HG02588 (cell line): ENCODE data around the gene TNS4.

Experiments
- ATAC-seq: cut with Tn5 transposase; IDR thresholded peaks from one replicate; pipeline ENCODE4 v1.9.1; 2021; ENCODE audit warnings: mild to moderate bottlenecking, moderate library complexity; ENCODE audit not compliant: unreplicated experiment

TNS4 gene

GRCh38 chr17:40495140-40495539, 6.3 kb downstream of the TNS4 start:
- ATAC-seq: no peak

GRCh38 chr17:40493697-40494096, 7.7 kb downstream of the TNS4 start:
- ATAC-seq: no peak

GRCh38 chr17:40491486-40491885, 9.9 kb downstream of the TNS4 start:
- ATAC-seq: no peak

- no peak for ATAC-seq
Measured at GRCh38 chr17:40490982-40491381, 10.4 kb downstream of the TNS4 start.

- no peak for ATAC-seq
Measured at GRCh38 chr17:40490289-40490853, 11.1 kb downstream of the TNS4 start.

GRCh38 chr17:40487371-40488020, 13.9 kb downstream of the TNS4 start:
- ATAC-seq: no peak

GRCh38 chr17:40486522-40487370, 14.7 kb downstream of the TNS4 start:
- ATAC-seq: no peak

GRCh38 chr17:40485851-40486521, 15.4 kb downstream of the TNS4 start:
- no peak for ATAC-seq

- ATAC-seq: no peak
Measured at GRCh38 chr17:40484973-40485530, 16.4 kb downstream of the TNS4 start.

GRCh38 chr17:40484285-40484972, 17.0 kb downstream of the TNS4 start:
- ATAC-seq: no peak

- ATAC-seq: no peak
Measured at GRCh38 chr17:40483679-40484078, 17.7 kb downstream of the TNS4 start.

GRCh38 chr17:40482722-40483121, 18.7 kb downstream of the TNS4 start:
- no peak for ATAC-seq

- no peak for ATAC-seq
Measured at GRCh38 chr17:40481106-40481505, 20.3 kb downstream of the TNS4 start.

- no peak for ATAC-seq
Measured at GRCh38 chr17:40480501-40481003, 20.9 kb downstream of the TNS4 start.

GRCh38 chr17:40479754-40480480, 21.5 kb downstream of the TNS4 start:
- ATAC-seq: no peak

- no peak for ATAC-seq
Measured at GRCh38 chr17:40478486-40478885, 22.9 kb downstream of the TNS4 start.

- no peak for ATAC-seq
Measured at GRCh38 chr17:40477796-40478195, 23.6 kb downstream of the TNS4 start.

GRCh38 chr17:40475234-40475908, 26.1 kb downstream of the TNS4 start:
- no peak for ATAC-seq

GRCh38 chr17:40474419-40475002, 26.9 kb downstream of the TNS4 start:
- no peak for ATAC-seq
